ENCODE data around the gene NDUFS8.

- TF ChIP-seq, protein P1, sequence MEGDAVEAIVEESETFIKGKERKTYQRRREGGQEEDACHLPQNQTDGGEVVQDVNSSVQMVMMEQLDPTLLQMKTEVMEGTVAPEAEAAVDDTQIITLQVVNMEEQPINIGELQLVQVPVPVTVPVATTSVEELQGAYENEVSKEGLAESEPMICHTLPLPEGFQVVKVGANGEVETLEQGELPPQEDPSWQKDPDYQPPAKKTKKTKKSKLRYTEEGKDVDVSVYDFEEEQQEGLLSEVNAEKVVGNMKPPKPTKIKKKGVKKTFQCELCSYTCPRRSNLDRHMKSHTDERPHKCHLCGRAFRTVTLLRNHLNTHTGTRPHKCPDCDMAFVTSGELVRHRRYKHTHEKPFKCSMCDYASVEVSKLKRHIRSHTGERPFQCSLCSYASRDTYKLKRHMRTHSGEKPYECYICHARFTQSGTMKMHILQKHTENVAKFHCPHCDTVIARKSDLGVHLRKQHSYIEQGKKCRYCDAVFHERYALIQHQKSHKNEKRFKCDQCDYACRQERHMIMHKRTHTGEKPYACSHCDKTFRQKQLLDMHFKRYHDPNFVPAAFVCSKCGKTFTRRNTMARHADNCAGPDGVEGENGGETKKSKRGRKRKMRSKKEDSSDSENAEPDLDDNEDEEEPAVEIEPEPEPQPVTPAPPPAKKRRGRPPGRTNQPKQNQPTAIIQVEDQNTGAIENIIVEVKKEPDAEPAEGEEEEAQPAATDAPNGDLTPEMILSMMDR (IDR thresholded peaks at IDR 0.05), result no peak
- no peak for TF ChIP-seq POLR2A (IDR thresholded peaks at IDR 0.05)
Measured at GRCh38 chr11:68006606-68007166, 23.8 kb upstream of the NDUFS8 start.

All from uterus (tissue), 2 donors.